ENCODE results near the gene IQCK.

DNA sequence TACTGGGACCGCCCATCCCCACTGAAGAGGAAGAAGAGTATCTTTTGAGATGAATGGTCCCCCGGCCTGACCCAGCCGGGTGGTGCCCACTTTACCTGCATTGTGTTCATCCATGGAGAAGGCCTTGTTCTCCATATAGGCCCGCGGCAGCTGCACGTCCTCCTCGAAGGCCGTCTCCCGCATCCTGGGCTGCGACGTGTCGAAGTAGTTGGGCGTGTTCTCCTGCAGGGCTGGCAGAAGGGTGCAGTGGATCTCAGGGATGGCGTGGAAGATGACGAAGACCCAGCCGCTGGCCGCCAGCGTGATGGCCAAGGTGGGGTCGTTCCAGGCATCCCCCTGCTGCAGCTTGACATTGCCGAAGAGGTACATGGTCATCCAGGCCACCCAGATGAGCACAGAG lies 153.7 kb downstream of the IQCK start:
- TF ChIP-seq POLR2AphosphoS5 (IDR thresholded peaks at IDR 0.05; ENCODE audit: borderline replicate concordance, low read depth, low read length) = no peak
- TF ChIP-seq EZH2 (IDR thresholded peaks at IDR 0.05) = no peak

Measured in SK-N-MC (cell line).